Neural crest cell (in vitro differentiated cells): ENCODE results near the gene ARMH1. TPM values are rescaled to one million over a fixed set of nuclear protein-coding genes. Genes with fewer than 3 reads are reported as not detected.
A peak's percentile ranks its signal among the peaks of the same experiment; 100 is the strongest.

Experiments used
- DNase-seq: peaks from one replicate; pipeline ENCODE4 v3.0.0; 2021; ENCODE audit warnings: low read depth, mixed read lengths, low spot score
- H3K27ac Mint-ChIP-seq: one replicate; pipeline ENCODE4 v1.8.0; 2021; ENCODE audit warnings: mild to moderate bottlenecking, mixed read lengths; ENCODE audit not compliant: unreplicated experiment
- H3K27me3 Mint-ChIP-seq: 2 replicates; pipeline ENCODE4 v1.8.0; 2021; ENCODE audit warnings: low read depth, mild to moderate bottlenecking, mixed read lengths
- H3K36me3 Mint-ChIP-seq: 2 replicates; pipeline ENCODE4 v1.8.0; 2021; ENCODE audit warnings: low read depth, mild to moderate bottlenecking, mixed read lengths
- H3K4me1 Mint-ChIP-seq: 2 replicates; pipeline ENCODE4 v1.8.0; 2021; ENCODE audit warnings: mixed read lengths
- H3K4me3 Mint-ChIP-seq: one replicate; pipeline ENCODE4 v1.8.0; 2021; ENCODE audit warnings: mild to moderate bottlenecking, mixed read lengths
- H3K9me3 Mint-ChIP-seq: 2 replicates; pipeline ENCODE4 v1.8.0; 2021; ENCODE audit warnings: mixed read lengths
- CTCF ChIP-seq: fragments of 200-600 bp; sonication (generic); conservative IDR thresholded peaks from 2 replicates; pipeline ENCODE4 v1.5.0; 2021; ENCODE audit warnings: antibody characterized with exemption, mild to moderate bottlenecking
- total RNA-seq: library from RNA; stranded (reverse); gene quantifications from 2 replicates; pipeline ENCODE4 v1.2.1, GENCODE V29; 2021

ARMH1 gene
- total RNA-seq, 1 donor from 2014 or later = 5.6 TPM

DNA sequence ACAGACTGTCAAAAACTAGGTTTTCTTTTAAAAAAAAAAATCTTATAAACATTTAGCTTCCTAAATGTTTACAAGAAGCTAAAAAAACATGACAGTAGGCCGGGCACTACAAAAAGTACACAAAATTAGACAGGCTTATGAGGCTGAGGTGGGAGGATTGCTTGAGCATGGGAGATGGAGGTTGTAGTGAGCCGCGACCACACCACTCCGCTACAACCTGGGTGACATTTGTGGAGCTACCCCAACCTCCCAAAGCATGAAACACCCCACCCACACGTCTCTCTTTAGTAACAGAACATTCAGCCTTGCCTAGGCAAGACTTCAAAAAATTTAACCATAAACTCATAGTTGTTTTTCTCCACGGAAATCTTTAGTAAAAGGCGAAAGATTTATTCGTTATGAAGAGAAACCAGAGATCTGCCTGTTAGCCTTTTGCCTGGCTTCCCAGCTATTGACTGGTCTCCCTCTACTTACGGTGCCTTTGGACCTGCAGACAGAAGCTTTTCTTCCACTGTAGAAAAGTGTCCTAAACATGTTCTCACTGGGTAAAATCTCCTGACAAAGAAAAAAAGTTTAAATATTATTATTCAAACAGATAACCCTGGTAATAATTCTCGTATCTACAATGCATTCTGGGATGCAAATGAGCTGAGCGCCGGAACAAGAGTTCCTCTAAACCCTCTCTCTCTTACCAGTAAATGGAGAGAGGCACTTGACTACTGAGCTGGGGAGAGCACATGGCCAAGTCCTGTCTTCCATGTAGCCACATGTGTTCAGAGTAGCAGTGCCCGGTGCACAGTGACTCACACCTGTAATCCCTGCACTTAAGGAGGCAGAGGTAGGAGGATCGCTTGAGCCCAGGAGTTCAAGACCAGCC lies 47.2 kb downstream of the ARMH1 start:
- Mint-ChIP-seq H3K36me3 (no peaks in the 10 kb centered on the region), H3K4me1 (peaks cover 16% of the 10 kb centered on the region), H3K27ac (peak overlapping the region; percentile 99), H3K9me3 (no peaks in the 10 kb centered on the region), H3K4me3 (peak overlapping the region; percentile 72), H3K27me3 (peaks cover 7% of the 10 kb centered on the region)
- DNase-seq = no peak
- no peak for TF ChIP-seq CTCF

- Mint-ChIP-seq H3K4me3 (no peak overlapping the region), H3K4me1 (peaks cover 16% of the 10 kb centered on the region), H3K27ac (peak overlapping the region; percentile 31), H3K36me3 (no peaks in the 10 kb centered on the region), H3K9me3 (no peaks in the 10 kb centered on the region), H3K27me3 (peaks cover 7% of the 10 kb centered on the region)
- no peak for DNase-seq
- no peak for TF ChIP-seq CTCF
Measured at GRCh38 chr1:44723064-44723463, 48.5 kb downstream of the ARMH1 start.

DNA sequence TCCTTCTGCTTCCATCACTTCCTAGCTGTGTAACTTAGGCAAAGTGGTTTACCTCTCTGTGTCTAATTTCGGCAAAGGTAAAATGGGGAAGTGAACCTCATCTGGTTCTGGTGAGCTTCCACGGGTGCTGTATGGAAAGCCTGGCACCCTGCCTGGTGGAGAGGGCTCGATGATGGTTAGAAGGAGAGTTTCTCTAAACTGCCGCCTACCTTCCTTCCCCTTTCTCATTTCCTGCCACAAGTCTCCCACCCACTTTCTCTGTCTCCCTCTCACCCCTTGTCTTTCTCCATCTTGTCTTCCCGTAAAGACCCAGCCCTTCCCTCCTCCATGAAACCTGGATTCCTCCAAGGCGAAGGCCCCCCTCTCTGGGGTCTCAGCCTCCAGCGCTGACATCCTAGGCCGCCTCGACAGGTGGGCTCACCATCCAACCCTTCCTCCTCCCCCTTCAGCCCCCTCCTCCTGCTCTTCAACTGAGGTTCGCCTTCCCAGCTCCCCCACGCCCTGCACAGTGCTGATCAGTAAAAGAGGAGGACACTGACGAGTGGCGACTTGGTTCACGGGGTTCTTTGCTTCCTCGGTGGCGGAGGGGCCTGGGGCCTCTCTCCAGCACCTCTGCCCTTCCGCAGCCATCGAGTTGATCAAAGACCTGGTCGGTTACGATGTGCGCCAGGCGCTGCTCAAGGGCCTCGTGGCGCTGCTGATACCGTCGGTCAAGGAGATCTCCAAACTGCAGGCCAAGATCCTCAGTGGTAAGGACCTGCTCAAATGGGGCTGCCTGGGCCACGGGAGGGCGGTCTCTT lies 49.2 kb downstream of the ARMH1 start:
- H3K36me3 Mint-ChIP-seq = no peaks in the 10 kb centered on the region
- TF ChIP-seq CTCF = no peak
- no peak for DNase-seq
- H3K27me3 Mint-ChIP-seq = peaks cover 7% of the 10 kb centered on the region
- no peak overlapping the region for H3K4me3 Mint-ChIP-seq
- no peak overlapping the region for H3K27ac Mint-ChIP-seq
- no peaks in the 10 kb centered on the region for H3K9me3 Mint-ChIP-seq
- peaks cover 16% of the 10 kb centered on the region for H3K4me1 Mint-ChIP-seq

GRCh38 chr1:44724296-44724954 lies 49.9 kb downstream of the ARMH1 start:
- TF ChIP-seq CTCF = no peak
- H3K9me3 Mint-ChIP-seq = no peaks in the 10 kb centered on the region
- peaks cover 7% of the 10 kb centered on the region for H3K27me3 Mint-ChIP-seq
- H3K4me3 Mint-ChIP-seq = no peak overlapping the region
- no peaks in the 10 kb centered on the region for H3K36me3 Mint-ChIP-seq
- DNase-seq = no peak
- H3K4me1 Mint-ChIP-seq = peaks cover 20% of the 10 kb centered on the region
- no peak overlapping the region for H3K27ac Mint-ChIP-seq

DNA sequence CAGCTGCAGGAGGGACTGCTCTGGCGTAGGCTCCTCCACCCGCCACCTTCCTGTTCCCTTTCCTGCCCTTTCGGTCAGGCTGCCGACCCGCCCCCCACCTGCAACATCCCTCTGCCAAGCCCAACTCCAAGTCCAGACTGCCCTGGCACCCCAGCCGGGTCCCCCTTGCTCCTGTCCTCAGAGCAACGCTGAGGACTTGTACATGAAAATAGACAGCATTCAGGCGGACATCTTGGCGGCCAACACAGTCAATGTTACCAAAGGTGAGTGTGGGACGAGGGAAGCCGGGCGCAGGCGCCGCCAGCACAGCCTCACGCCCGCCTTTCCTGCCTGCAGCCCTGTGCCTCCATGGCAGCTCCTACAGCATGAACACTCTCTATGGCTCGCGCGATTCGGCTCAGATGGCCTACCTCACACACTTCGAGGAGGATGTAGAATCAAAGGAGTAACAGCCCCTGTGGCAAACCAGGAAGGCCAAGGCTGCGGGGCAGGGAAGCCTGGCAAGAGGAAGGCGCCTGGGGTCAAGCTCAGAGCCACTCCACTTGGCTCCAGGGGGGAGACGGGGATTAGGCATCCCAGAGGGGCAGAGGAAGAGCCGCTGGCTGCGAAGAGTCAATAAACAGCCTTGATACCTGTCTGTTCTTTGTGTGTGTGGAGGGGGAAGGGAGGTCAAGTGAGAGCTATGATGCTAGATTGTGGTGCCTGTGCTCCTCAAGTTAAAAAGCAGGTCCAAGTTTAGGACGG lies 50.6 kb downstream of the ARMH1 start:
- no peaks in the 10 kb centered on the region for H3K36me3 Mint-ChIP-seq
- peak overlapping the region; percentile 27 for H3K4me3 Mint-ChIP-seq
- peaks cover 7% of the 10 kb centered on the region for H3K27me3 Mint-ChIP-seq
- no peaks in the 10 kb centered on the region for H3K9me3 Mint-ChIP-seq
- DNase-seq = no peak
- H3K27ac Mint-ChIP-seq = no peak overlapping the region
- peaks cover 20% of the 10 kb centered on the region for H3K4me1 Mint-ChIP-seq
- no peak for TF ChIP-seq CTCF
